MCF 10A (cell line): Measurements from ENCODE around the gene GCSAM. TPM values are rescaled to one million over a fixed set of nuclear protein-coding genes. Genes with fewer than 3 reads are reported as not detected.
A peak's percentile ranks its signal among the peaks of the same experiment; 100 is the strongest.

Experiments
- BruUV-seq: library from RNA; stranded (reverse); fragments of 400-500 nt; replicated peaks from 2 replicates; lab custom pipeline; 2021; lab: Mats Ljungman, UMichigan
- CTCF ChIA-PET: fragments of 300-600 bp; sonication (Branson Sonifier 250); formaldehyde crosslinking; extraction: SDS; loops from one replicate; lab custom pipeline; 2021; ENCODE audit warnings: antibody characterized with exemption, inconsistent platforms; lab: Yijun Ruan, JAX
- POLR2A ChIA-PET: fragments of 300-600, 350-650 bp; sonication (Branson Sonifier 250); formaldehyde crosslinking; extraction: SDS; loops from one replicate; lab custom pipeline; 2020; ENCODE audit warnings: antibody characterized with exemption, inconsistent platforms; lab: Yijun Ruan, JAX
- DNase-seq: peaks from one replicate; pipeline ENCODE4 v3.0.0-alpha.2; 2018; ENCODE audit not compliant: unreplicated experiment
- H3K27ac Mint-ChIP-seq: one replicate; pipeline ENCODE4 v1.8.0; 2022; ENCODE audit warnings: mild to moderate bottlenecking, low read depth, mixed read lengths; ENCODE audit not compliant: unreplicated experiment
- H3K27me3 Mint-ChIP-seq: one replicate; pipeline ENCODE4 v1.8.0; 2022; ENCODE audit warnings: mixed read lengths; ENCODE audit not compliant: insufficient read depth, unreplicated experiment
- H3K36me3 Mint-ChIP-seq: one replicate; pipeline ENCODE4 v1.8.0; 2022; ENCODE audit warnings: mild to moderate bottlenecking, moderate library complexity, mixed read lengths; ENCODE audit not compliant: insufficient read depth, unreplicated experiment
- H3K4me1 Mint-ChIP-seq: one replicate; pipeline ENCODE4 v1.8.0; 2022; ENCODE audit warnings: mixed read lengths; ENCODE audit not compliant: insufficient read depth, unreplicated experiment
- H3K4me3 Mint-ChIP-seq: one replicate; pipeline ENCODE4 v1.8.0; 2022; ENCODE audit warnings: mild to moderate bottlenecking, moderate library complexity, mixed read lengths; ENCODE audit not compliant: unreplicated experiment
- H3K9me3 Mint-ChIP-seq: one replicate; pipeline ENCODE4 v1.8.0; 2022; ENCODE audit warnings: mixed read lengths; ENCODE audit not compliant: unreplicated experiment
- intact Hi-C: fragments of 100-400 bp; cut with micrococcal nuclease; formaldehyde crosslinking; loops from 2 replicates; pipeline ENCODE4 v1.14.1; 2022
- total RNA-seq: library from RNA; stranded (reverse); gene quantifications from 2 replicates; pipeline ENCODE4 v1.2.3, GENCODE V29; 2022
- TF ChIP-seq, protein P1 (sequence below): fragments of 200-600 bp; IDR thresholded peaks from one replicate; pipeline ENCODE4 v1.8.0; 2022; ENCODE audit warnings: antibody characterized with exemption, mild to moderate bottlenecking; ENCODE audit not compliant: unreplicated experiment

Gene GCSAM
- total RNA-seq, 1 experiment from 2014 or later = 0.63 TPM

GRCh38 chr3:112170046-112170445, 37.0 kb upstream of the GCSAM start:
- POLR2A ChIA-PET = interaction anchor here (0.6 to 1.2 kb wide), 3 partner anchors 12 to 42 kb away, joined by 3 to 4 read pairs (median 3); no protein-coding TSS in a partner anchor
- Mint-ChIP-seq H3K4me1 (no peaks in the 10 kb centered on the region), H3K27me3 (no peaks in the 10 kb centered on the region), H3K4me3 (no peak overlapping the region), H3K36me3 (no peaks in the 10 kb centered on the region), H3K27ac (no peak overlapping the region), H3K9me3 (peaks cover 2% of the 10 kb centered on the region)
- TF ChIP-seq, protein P1, sequence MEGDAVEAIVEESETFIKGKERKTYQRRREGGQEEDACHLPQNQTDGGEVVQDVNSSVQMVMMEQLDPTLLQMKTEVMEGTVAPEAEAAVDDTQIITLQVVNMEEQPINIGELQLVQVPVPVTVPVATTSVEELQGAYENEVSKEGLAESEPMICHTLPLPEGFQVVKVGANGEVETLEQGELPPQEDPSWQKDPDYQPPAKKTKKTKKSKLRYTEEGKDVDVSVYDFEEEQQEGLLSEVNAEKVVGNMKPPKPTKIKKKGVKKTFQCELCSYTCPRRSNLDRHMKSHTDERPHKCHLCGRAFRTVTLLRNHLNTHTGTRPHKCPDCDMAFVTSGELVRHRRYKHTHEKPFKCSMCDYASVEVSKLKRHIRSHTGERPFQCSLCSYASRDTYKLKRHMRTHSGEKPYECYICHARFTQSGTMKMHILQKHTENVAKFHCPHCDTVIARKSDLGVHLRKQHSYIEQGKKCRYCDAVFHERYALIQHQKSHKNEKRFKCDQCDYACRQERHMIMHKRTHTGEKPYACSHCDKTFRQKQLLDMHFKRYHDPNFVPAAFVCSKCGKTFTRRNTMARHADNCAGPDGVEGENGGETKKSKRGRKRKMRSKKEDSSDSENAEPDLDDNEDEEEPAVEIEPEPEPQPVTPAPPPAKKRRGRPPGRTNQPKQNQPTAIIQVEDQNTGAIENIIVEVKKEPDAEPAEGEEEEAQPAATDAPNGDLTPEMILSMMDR = no peak
- intact Hi-C loops = no loop called here
- BruUV-seq = no TSS peak
- no peak for DNase-seq
- CTCF ChIA-PET = interaction anchor here (1.0 kb wide), 1 partner anchor 363 kb away, joined by 3 read pairs; no protein-coding TSS in a partner anchor

GRCh38 chr3:112167758-112168157, 34.7 kb upstream of the GCSAM start:
- POLR2A ChIA-PET = no interaction called here
- DNase-seq = no peak
- Mint-ChIP-seq H3K27me3 (no peaks in the 10 kb centered on the region), H3K4me3 (no peak overlapping the region), H3K9me3 (peaks cover 7% of the 10 kb centered on the region), H3K4me1 (no peaks in the 10 kb centered on the region), H3K27ac (no peak overlapping the region), H3K36me3 (no peaks in the 10 kb centered on the region)
- intact Hi-C loops = no loop called here
- CTCF ChIA-PET = no interaction called here
- BruUV-seq = no TSS peak
- TF ChIP-seq, protein P1 = no peak

DNA sequence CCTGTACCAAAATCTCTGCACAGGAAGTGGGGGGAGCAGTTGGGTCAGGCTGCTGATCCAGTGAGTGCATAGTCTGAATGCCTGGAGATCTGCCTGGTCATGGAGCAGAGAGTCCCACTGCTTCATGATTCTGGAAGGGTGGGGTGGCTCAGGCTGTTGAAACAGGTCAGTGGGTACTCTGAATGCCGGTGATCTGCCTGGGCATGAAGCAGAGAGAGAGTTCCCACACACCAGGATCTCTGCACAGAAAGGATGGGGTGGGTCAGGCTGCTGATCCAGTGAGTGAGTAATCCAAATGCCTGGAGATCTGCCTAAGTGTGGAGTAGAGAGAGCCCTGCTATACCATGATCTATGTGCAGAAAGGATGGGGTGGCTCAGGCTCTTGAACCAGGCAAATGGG, 16.1 kb upstream of the GCSAM start:
- no peaks in the 10 kb centered on the region for H3K36me3 Mint-ChIP-seq
- intact Hi-C loops = no loop called here
- H3K27ac Mint-ChIP-seq = no peak overlapping the region
- H3K4me3 Mint-ChIP-seq = no peak overlapping the region
- DNase-seq = peak; percentile 31
- POLR2A ChIA-PET = interaction anchor here (1.9 kb wide), 1 partner anchor 10 kb away, joined by 4 read pairs; no protein-coding TSS in a partner anchor
- CTCF ChIA-PET = interaction anchor here (3.7 kb wide), 1 partner anchor 11 kb away, joined by 14 read pairs; no protein-coding TSS in a partner anchor
- no peaks in the 10 kb centered on the region for H3K4me1 Mint-ChIP-seq
- TF ChIP-seq, protein P1 = no peak
- peaks cover 9% of the 10 kb centered on the region for H3K9me3 Mint-ChIP-seq
- no peaks in the 10 kb centered on the region for H3K27me3 Mint-ChIP-seq
- no TSS peak for BruUV-seq

DNA sequence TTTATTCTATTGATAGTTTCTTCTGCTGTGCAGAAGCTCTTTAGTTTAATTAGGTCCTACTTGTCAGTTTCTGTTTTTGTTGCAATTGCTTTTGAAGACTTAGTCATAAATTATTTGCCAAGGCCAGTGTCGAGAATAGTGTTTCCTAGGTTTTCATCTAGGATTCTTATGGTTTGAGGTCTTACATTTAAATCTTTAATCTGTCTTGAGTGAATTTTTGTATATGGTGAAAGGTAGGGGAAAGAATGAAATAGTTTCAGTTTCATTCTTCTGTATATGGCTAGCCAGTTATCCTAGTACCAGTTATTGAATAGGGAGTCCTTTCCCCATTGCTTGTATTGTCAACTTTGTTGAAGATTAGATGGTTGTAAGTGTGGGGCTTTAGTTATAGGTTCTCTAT, 10.6 kb upstream of the GCSAM start:
- H3K36me3 Mint-ChIP-seq = no peaks in the 10 kb centered on the region
- BruUV-seq = no TSS peak
- H3K27ac Mint-ChIP-seq = no peak overlapping the region
- peaks cover 9% of the 10 kb centered on the region for H3K9me3 Mint-ChIP-seq
- no peak for DNase-seq
- TF ChIP-seq, protein P1 = no peak
- H3K4me1 Mint-ChIP-seq = peaks cover 5% of the 10 kb centered on the region
- ChIA-PET POLR2A (no interaction called here), CTCF (no interaction called here)
- no peaks in the 10 kb centered on the region for H3K27me3 Mint-ChIP-seq
- no peak overlapping the region for H3K4me3 Mint-ChIP-seq
- intact Hi-C loops = no loop called here
